AML-193 (cell line): Measurements from ENCODE around the gene SLC16A3.
A peak's percentile ranks its signal among the peaks of the same experiment; 100 is the strongest.

Source experiments
- DNase-seq, 2 experiments: peaks; one replicate each; lab custom pipeline; 2025; lab: John Stamatoyannopoulos, UW

Gene SLC16A3

GRCh38 chr17:82269138-82269881, 40.5 kb downstream of the SLC16A3 start:
- no peak for DNase-seq

DNA sequence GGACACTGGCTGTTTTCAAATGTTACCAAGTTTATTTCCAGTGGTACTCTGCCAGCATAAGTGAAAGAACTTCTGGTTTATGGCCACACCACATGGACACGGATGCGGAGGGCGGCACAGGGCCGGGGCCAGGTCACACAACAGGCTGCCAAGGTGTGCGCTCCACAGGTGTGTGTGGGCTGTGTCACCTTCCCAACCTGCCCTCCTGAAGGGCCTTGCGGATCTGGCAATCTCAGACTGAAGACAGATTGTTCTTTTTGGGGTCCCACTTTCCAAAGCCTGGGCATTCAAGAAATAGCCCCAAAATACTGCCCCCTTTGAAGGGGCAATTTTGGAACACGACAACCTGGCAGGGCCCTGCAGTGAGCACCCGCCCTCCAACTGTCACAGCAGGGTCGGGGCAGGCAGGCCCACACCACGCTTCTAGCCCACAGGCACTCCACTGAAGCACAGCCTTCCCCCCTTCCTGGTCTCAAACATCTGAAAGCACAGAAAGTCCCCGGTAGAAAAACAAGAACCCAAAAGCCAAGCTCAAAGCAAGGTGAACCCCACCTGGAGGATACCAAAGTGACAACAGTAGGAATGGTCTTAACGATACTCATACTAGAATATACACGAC, 41.1 kb downstream of the SLC16A3 start:
- no peak for DNase-seq

DNA sequence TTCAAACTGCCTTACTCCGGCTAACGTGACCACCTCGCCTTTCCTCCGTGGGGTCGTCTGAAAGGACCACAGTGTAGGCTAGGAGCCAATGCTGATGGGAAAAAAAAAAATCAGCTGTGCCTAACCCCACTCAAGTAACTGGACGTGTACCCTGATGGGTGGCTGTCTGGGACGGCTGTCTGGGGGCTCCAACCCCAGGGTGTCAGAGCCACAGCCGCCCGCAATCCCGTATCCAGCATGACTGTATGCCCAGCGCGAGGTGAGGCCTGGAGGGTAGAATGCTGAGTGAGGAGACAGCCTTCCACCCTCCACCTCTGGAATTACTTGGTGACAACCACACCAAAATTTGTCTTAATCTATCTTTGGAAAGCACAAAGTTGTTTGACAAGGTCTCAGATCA, 41.8 kb downstream of the SLC16A3 start:
- DNase-seq: no peak

GRCh38 chr17:82271401-82271800, 42.6 kb downstream of the SLC16A3 start:
- no peak for DNase-seq

- DNase-seq: peak in 1 of 2 experiments; percentile 17
Observed at GRCh38 chr17:82272495-82273326, 43.9 kb downstream of the SLC16A3 start.

- DNase-seq: peak; percentile 80 to 85
Observed at GRCh38 chr17:82273327-82274133, 44.7 kb downstream of the SLC16A3 start, which contains the start of gene CSNK1D. TSS of gene CSNK1D (minus strand) at chr17:82273700. CDS start at chr17:82273381, 319 bp downstream.

GRCh38 chr17:82274134-82275020, 45.5 kb downstream of the SLC16A3 start:
- no peak for DNase-seq

- DNase-seq: no peak
Observed at GRCh38 chr17:82275326-82275725, 46.5 kb downstream of the SLC16A3 start.

GRCh38 chr17:82276938-82277337, 48.1 kb downstream of the SLC16A3 start:
- DNase-seq: no peak

- no peak for DNase-seq
Observed at GRCh38 chr17:82277851-82278250, 49.0 kb downstream of the SLC16A3 start.

DNA sequence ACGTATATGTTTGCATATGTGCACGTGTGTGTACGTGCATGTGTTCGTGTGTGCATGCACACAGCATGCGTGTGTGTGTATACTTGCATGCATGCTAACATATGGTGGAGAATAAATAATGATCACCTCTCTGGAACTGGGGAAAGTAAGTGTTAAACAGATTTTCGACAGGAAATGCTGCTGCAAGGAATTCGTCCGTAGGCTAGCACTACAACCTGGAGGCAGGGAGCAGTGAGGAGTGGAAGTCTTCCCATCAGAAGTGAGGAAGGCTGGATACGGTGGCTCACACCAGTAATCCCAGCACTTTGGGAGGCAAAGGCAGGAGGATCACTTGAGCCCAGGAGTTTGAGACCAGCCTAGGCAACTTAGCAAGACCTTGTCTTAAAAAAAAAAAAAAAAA, 49.5 kb downstream of the SLC16A3 start:
- DNase-seq: no peak

GRCh38 chr17:82278786-82279391, 50.0 kb downstream of the SLC16A3 start:
- DNase-seq: peak in 1 of 2 experiments; percentile 43

- no peak for DNase-seq
Observed at GRCh38 chr17:82280537-82280936, 51.7 kb downstream of the SLC16A3 start.

GRCh38 chr17:82281076-82281475, 52.2 kb downstream of the SLC16A3 start:
- no peak for DNase-seq

DNA sequence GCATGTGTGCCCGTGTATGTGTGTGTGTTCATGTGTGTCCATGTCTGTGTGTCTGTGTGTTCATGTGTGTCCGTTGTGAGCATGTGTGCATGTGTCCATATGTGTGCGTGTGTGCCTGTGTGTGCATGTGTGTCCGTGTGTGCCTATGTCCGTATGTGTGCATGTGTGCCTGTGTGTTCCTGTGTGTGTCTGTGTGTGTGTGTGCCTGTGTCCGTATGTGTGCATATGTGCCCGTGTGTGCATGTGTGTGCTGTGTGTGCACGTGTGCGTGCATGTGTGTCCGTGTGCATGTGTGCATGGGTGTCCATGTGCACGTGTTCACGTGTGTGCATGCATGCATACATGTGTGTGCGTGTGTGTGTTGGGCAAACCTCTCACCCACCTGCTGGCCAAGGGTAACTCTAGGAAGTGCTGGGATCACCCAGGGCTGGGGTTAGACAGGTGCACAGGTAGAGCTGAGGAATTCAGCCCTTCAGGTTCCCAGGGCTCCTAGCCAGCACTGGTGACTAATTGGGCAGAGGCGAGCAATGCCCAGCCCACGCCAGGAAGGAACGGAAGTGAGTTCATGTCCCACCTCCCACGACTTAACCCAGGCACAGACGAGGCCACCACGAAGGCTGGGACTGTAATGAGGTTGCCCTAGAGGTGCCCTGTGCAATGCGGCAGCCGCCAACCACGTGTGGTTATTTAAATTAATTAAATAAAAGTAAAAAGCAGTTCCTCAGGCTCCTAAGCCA, 52.8 kb downstream of the SLC16A3 start:
- no peak for DNase-seq

DNA sequence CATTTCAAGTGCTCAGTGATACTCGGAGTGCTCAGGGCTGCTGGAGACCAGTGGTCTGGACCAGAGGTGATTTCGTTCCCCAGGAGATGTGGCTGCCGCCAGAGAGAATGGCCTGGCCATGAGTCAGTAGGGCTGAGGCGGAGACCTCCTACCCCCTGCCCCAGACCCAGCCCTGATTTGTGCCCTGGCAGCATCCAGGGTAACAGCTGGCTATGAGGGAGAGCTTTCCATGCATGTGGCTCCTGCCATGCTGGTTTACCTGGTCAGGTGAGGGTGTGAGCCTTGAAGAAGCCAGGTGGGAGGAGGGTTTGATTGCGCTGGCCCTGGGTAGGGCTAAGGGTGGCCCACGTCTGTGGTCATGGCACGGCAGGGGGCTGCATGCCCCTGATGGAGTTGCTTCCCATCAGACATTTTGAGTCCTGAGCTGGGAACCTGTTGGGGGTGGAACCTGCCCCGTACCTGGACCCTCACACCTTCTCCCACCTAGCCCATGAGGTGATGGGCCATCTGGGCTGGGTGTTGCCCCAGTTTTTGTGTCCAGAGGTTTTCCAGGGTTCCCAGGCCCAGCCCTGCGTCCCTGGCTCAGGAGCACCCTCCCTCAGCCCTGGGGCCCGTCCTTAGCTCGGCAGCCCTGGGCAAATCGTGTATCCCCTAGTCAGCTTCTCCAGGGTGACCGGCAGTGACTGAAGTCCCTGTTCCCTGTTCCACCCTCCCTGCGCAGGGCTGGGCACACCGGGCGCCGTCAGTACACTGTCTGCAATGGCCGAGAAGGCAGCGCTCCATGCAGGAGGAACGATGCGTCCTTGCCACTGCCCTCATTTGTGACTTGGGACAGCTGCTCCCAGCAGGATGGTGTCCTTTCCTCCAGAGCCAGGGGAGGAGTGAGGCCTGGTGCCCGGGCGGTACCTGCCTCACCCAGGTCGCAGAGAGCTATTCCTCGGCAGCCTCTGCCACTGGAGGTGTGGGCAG, 53.7 kb downstream of the SLC16A3 start:
- DNase-seq: no peak

DNA sequence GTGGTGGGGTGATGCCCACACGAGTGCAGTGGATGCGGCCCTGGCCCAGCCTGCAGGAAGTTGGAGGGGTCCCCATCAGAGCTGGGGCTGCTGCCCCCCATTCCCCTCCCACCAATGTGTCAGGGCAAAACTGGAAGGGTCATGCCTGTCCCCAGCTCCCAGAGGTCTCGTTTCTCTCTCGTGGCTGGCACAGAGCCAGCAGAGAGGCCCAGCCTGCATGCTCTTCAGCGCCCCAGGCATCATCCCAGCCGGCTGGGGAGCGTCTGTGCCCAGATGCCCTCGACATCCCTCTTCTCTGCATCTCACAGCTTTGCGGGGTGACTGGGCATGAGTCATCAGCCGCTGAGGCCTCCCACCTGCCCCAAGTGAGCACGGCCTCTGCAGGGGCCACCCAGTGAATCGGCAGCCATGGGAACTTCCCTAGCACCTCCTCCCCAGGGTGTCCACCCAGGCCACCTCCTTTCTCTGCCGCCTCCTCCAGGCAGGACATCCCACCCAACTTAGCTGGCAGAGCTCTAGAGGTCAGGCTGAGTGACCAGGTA, 54.4 kb downstream of the SLC16A3 start:
- DNase-seq: peak; percentile 16 to 47

DNA sequence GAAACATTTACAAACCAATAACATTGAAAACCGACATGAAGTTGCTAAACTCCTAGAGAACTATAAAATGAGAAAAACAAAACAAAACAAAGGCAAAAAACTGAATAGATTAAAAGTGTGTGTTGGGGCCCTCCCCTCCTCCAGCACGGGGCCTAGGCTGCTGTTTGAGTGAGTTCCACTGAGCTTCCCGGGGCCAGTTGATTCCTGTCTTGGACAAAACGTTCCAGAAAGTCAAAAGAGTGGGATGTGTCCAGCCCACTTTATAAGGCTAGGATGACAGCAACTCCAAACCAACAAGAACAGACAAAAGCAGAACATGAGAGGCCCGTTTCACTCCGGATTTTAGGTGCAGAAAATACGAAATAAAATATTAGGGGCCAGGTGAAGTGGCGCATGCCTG, 56.3 kb downstream of the SLC16A3 start:
- DNase-seq: no peak
